ENCODE data around the gene MICU1.
"Not testable (repeated sequence)": the region's sequence is repeated elsewhere in the genome, so short reads cannot be mapped to it uniquely, and the experiment has no call there.

MICU1 gene

DNA sequence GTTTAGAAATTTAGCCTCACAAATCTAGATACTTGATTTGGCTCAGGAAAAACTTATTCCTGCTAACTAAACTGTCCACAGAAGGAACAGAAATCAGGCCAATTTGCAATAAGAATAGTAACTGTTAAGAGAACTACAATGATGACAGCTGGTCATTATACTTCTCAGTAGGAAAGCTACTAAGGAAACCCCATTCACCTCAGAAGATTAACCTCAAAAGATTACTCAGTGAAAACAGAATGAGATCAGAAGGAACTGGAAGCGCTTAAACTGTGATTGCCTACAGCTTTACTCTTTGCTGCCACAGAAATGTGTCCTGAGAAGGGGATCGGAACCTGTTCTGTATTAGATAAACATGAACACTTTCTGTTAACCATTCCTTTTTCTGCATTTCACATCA, 246.8 kb downstream of the MICU1 start:
- DNase-seq, result no peak

DNA sequence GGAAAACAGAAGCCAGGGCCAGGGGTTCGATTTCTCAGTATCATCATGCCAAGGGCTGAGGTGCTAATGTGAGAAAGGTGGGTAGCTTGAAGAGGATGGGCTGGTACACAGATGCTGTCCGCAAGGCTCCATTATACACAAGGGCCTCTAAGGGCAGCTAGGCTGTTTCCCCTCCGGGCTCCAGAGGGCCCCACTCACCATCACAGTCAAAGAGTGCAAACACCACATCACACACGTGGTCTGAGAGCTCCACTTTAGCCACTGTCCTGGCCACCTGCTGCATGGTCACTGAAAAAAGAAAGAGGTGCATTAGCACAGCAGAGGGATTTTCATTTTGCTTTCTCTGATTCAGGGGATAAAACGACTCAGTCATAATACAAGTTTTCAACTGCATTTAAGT, 250.3 kb downstream of the MICU1 start:
- no peak for DNase-seq

DNA sequence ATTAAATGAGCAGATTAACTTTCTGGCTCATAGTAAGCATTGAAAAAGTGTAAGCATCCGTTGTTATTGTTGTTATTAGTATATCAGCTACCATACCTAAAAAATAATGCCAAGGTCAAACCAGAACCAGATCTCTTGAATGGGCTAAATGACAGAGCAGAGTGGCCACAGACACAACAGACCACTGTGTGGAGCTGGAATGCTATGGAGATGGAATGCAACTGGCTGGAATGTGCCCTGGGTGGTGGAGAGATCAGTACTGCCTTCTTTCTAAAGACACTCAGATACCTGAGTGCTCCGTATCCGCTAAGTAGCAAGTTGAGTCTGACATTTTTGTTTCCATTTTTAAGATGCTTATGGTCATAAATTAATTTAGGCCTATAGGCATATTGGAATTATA, 250.7 kb downstream of the MICU1 start:
- no peak for DNase-seq

DNA sequence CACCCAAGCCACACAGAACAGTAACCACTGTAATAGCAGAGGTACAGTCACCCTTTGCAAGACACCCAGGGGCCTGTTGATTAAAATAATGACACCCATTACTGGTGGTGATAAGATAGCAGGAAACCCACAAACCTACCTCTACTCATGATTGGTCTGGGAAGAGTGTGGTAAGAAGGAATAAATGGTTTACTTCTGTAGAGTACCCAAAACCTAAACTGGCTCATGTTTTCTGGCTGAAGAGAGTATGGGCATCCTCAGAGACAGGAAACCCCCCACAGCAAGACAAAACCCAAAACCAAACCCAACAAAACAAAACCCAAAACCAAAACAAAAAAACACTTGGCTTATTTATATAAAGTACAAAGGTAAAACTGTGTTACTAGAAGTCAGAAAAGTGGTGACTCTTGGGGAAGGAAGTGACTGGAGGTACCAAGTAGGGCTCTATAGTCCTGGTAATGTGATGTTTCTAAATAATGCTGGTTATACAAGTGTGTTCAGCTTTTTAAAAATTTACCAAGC, 255.6 kb downstream of the MICU1 start:
- DNase-seq, result no peak

DNA sequence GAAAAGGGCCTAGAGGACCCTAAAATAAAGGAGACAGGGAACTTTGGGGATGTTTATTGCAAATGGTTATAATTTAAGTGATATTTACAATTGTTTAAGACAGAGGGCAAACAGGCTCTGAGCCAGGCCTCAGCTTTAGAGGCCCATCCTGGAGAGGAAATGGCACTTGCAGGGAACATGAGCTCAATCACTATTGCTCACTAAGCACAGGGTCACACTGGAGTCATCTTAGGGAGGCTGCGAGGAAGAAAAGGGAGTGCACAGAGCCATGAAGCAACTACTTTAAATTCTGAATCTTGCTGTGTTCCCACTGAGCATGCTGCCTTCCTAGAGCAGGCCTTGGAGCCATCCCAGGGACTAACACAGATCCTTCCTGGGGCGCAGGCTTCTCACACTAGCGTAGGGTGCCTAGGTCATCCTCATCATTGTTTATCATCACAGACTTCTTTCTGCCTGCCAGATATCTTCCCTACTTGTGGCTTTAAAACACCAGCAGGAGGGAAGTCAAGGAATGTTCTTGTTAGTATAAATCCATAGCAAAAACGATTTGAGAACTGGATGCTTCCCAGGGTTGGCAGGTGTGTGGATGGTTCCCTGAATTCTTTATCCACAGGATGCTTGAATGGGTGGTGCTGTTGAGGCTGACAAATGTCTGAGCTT, 258.4 kb downstream of the MICU1 start:
- DNase-seq, result no peak

DNA sequence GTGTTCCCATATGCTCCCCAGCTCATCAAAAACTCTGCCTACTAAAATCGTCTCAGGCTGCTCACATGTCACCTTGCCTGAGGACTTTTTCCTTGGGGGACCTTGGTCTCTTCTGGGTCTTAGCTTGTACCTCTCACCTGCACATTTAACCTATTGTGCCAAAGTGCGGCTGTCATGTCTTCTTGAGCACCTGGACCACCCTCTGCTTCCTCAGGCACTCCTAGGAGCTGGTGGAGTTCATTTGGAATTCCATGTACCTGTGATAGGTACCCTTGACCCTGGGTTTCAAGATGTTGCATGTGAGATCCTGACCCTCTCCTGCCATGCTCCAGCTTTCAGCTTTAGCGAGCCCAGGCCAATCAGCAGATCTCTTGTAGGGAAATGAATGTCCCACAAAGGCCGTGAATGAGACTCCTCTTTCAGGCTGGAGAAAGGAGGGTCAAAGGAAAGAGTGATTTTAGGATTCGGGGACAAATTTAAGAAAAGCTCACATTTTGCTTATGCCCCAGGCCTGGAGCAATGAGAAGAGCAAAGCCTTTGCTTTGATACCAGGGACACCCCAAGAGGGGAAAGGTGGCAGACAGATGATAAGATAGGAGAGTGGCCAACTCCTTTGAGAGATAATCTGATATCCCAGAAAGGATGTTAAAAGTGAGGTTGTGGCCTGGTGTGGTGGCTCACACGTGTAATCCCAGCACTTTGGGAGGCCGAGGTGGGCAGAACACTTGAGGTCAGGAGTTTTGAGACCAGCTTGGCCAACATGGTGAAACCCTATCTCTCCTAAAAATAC, 260.6 kb downstream of the MICU1 start:
- no peak for DNase-seq

DNA sequence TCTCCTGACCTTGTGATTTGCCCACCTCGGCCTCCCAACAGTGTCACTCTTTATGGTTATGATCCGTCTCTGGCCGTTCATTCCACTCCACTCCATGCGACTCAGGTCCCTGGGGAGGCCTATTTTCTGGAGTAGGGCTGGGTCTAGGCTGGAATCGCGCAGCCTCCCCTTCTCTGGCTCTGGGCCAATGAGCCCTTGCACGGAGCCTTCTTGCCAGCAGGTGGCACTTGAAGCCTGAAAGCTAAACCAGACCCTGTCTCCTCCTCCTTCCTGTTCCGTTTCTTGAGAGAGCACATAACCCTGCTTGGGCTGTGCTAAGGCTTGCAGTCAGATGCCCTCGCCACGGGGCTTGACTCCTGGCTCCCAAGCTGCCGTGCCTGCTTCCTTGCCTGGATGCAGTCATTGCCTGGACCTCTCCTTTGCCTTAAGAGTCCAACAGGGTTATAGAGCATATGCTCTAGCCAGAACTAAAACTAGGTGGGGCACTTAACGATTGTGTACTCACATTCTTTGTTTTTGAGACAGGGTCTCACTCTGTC, 261.6 kb downstream of the MICU1 start:
- peak; percentile 89 for DNase-seq

DNA sequence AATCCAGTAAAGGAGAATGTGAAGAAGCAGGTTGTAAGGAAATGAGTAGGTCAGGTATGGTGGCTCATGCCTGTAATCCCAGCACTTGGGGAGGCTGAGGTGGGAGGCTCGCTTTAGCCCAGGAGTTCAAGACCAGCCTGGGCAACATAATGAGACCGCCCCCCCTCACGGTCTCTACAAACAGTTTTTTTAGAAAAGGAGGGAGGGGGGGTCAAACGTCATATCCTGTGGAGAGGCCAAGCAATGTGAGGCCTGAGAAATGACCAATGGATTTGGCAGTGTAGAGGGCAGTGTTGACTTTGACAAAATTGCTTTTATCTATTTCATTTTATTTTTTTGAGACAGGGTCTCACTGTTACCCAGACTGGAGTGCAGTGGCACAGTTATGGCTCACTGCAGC, 268.9 kb downstream of the MICU1 start:
- no peak for DNase-seq

DNA sequence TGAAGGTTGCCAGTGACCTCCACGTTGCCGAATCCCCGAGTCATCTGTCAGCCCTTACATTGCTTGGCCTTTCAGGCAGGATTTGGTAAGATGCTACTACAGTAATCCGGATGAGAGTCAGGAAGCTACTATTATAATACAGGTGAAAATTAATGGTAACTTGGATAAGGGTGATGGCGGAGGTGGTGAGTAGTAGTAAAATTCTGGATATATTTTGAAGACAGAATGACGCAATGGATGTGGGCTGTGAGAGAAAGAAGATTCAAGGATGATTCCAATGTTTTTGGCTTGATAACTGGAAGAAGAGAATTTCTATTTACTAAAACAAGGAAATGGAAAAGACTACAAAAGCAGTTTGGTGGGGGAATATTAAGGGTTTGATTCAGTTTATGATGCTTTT, 269.8 kb downstream of the MICU1 start:
- DNase-seq, result no peak

DNA sequence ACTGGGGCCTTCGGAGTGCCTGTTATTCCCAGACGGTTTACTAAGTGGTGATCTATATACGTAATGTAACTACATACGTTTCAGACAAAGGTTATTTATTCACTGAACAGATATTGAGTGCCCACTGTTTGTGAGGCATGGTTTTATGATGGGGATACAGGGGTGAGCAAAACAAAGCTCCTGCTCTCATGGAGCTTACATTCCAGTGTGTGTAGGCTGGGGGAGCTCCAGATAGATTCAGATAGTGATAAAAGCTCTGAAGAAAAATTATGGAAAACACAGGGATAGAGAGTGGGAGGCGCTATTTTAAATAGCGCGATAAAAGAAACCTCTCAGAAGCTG, 270.7 kb downstream of the MICU1 start:
- DNase-seq, result no peak

DNA sequence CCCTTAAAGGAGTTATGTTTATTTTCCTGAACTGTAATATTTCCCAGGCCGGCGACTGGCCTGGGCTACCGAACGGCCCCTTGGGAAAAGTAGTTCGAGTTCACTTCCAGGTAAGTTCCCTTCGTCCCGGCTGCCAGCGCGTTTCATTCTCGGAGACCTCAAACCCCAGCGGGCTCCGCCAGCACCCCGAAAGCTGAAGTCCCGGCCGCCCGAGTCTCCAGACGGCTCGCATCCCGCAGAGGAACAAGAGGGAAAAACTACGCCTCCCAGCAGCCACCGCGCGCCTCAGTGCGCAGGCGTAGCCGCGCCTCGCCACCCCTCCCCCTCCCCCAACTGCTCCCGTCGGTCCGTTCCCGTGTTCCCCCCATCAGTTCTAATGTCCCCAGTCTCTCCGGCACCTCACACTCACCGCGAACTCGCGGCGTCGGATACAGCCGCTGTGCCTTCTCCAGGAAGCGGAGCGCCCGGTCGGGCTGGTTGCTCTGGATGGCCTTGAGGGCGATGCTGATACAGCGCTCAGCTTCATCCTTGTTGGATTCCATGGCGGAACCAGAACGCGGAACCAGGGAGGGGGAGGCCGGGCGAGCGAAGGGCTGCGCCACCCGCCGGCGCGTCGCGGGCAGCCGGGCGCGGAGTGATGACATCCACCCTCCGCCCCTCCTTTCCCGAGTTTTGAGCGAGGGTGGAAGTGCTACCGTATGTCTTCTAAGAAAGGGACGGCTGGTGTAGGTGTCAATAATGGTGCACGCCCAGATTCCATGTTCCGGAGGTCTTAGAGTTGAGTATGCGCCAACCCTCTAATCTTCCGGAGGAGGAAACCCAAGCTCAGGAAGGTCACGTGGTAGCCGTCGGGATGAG, 271.3 kb downstream of the MICU1 start, which contains the start of gene DNAJB12:
Gene DNAJB12, minus strand, starts transcription at position 564 of the 858 bp plus-strand sequence. Its CDS starts 22 bp downstream, at position 542.
- peak; percentile 92 for DNase-seq

DNA sequence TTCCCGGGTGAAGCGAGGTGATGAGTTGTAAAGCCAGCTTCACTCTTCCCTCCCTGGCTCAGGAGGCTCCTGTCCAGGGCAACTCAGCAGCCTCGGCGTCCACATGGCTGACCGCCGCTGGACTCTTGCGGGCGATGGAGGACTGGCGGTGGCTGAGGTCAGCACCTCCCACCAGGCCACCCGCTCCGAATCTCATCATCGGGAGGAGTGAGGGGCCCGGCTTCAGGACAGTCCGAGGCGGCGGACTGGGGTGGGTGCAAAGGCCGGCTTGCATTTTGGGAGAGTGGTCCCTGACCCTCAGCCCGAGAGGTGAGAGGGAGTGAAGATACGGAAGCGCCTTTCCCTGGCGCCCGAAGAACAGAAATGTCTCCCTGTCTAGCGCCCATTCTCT, 271.9 kb downstream of the MICU1 start:
- no peak for DNase-seq

DNA sequence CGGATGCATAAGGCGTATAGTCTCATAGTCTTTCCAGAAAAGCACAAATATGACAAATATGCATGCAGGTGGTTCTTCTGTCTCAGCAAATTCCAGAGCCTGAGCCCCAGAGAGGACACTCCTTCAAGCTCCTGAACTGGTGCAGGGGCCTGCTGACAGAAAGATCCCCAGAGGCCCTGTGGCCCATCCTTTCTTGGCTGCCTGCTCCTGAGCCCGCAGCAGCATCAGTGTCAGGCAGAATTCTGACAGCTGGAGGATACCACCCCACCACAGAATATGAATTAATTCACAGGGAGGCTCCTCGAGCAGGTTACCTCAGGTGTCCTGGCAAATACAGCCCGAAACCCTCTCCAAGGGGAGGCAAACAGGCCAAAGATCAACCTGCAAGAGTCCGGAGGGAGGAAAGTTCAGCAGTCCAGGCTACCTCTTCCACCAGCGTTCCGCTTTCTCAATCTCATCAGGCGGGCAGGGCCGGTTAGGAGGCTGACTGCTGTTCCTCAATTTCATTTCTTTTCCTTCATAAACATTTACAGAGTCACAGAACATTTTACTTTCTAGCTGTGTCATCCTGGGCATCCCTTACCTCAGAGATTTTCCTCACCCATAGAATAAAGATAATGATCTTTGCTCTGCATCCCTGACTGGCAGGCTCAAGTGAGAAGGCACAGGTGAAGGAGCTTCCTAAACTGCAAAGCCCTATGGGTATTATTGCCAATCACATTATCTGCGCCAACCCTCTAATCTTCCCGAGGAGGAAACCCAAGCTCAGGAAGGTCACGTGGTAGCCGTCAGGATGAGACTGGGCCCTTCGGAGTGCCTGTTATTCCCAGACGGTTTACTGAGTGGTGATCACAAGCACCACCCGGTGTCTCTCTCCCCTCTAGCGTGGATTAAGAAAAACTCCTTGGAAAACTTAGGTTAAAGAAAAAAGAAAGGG, 272.6 kb downstream of the MICU1 start:
- no peak for DNase-seq

DNA sequence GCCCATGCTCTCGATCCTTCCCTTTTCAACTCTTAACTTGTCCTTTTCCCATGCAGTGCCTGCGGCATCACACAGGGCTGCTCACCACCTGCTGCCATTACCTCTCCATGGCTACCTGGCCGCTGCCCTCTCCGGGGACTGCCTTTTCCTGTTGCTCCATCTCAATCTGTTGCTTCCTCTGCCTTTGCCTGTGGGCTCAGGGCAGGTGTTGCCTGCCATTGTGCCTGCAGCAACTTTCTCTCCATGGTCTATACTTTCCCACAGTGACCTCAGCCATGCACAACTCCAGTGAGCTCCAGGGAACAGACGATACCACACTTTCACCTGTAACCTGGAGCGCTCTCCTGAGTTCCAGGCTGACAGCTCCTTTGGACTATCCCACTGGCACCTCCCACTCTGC, 274.4 kb downstream of the MICU1 start:
- DNase-seq, result no peak

DNA sequence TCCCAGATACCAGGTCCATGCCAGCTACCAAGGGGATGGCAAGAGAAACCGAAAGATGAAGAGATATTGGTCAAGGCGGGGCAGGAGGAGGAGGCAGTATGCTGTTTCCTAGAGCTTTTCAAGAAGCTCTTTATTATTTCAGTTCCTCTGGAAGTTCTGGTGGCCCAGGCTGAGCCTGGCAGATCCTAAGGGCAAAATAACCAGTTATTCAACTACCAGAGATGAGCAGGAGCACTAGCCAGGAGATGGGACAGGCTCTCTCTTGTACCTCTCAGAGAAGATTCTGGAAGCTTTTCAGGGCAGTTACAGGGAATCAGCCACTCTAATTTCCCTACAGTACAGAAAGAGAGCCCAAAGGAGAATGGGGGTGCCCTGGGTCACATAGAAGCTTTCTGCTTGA, 276.4 kb downstream of the MICU1 start:
- DNase-seq, result no peak

DNA sequence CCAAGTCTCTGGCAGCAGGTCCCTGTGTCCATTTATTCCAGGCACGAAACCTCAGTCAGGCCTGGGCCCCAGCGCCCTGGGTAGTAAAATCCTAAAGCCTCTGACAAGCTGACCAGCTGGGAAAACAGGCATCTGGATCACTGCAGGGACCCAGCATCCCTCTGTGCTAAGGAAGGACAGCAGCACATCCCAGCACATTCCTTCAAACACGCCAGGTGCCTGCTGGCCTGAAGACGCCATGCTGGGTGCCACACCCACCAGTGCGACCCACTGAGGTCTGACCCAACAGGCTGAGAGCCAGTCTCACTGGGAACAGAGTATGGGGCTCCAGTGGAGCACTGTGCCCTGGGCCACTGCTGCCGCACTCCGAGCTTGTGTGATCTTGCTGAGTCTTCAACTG, 277.6 kb downstream of the MICU1 start:
- no peak for DNase-seq

DNA sequence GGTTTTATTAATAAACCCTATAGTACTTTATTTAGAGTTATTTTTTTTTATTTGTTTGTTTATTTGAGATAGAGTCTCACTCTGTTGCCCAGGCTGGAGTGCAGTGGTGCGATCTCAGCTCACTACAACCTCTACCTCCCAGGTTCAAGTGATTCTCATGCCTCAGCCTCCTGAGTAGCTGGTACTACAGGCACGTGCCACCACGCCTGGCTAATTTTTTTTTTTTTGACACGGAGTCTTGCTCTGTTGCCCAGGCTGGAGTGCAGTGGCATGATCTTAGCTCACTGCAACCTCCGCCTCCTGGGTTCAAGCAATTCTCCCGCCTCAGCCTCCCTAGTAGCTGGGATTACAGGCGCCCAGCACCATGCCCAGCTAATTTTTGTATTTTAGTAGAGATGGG, 279.8 kb downstream of the MICU1 start:
- DNase-seq, result not testable (repeated sequence)

DNA sequence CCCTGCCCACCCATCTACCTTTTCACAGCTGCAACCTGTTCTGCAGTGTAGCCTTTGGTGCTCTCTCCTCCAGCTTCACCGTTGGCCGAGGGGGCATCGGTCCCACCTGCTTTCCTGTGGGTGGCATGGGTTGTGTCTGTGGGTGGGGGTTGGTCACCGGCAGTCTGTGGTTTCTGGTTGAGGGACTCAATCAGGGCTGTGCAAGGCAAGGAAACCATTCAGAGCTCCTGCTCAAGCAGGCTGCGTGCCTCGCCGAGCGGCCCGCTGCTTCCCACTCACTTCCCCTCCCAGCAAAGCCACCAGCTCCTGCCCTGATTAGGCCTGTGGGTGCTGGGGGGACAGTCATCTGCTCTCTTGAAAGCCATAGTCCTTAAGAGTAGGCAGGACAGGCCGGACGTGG, 280.9 kb downstream of the MICU1 start:
- DNase-seq, result no peak

DNA sequence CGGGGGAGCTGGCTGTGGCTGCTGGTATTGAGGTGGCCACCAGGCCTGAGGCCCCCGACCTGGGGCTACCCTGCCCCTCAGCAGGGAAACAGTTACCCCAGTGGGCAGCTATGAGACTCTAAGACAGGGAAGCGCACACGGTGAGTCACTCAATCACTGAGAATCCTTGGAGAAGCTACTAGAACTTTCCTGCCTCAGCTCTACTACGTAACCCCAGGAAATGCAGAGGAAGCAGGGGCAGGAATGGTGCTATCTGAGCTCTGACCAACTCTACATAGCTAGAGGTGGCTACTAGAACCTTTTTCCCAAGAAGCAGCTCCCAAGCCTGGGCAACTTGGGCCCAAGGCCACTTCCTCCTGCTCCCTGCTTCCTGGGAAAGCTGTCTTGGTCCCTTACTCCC, 283.0 kb downstream of the MICU1 start:
- no peak for DNase-seq

DNA sequence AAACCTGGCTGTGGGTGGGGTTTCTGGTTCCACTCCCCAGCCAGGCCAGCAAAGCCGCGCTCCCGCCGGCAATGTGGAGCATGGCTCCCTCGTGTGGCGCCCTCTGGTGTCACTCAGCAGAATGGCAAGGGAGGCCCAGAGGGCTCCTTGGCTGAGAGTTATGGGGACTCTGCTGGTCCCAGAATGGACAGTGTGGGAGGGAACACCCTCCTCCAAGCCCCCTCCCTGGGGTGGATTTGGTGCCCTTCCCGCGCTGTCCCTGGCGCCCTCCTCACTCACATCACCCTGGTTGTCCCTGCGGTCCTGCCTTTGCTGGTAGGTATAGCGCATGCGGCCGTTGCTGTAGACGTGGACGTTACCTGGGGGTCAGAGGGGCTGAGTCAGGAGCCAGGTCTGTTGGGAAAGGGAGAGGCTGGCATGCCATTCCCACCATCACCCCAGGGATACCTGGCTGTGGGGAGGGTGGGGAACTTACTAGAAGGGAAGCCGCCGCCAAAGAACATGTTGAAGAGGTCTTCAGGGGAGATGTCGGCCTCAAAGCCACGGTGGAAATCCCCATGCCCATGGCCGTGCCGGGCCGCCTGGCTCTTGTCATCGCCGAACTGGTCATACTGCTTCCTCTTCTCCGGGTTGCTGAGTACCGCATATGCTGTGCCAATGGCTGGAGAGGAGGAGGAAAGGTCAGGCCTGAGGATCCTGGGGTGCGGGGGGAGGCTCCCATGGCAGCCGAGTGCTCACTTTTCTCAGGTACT, 285.2 kb downstream of the MICU1 start:
- peak; percentile 85 for DNase-seq

DNA sequence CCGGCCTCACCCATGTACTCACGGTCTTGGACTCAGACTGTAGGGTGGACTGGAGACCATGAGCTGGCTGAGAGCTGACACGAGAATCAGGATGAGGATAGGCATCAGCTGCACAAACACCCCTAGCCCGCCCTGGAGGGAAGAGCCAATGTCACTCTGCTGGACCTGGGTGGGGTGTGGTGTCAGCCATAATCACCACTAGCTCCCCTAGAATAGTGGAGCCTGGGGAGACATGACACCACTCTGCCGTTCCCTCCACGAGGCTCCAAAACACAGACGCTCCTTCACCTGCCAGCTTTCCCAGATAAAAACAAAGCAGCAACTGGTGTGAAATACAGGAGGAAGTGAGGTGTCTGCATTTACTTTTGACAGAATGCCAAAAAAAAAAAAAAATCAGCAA, 287.7 kb downstream of the MICU1 start:
- DNase-seq, result no peak
